ENCODE data around the gene MAGEA3.
"Not testable (repeated sequence)": the region's sequence is repeated elsewhere in the genome, so short reads cannot be mapped to it uniquely, and the experiment has no call there.

The MAGEA3 gene, protein sequence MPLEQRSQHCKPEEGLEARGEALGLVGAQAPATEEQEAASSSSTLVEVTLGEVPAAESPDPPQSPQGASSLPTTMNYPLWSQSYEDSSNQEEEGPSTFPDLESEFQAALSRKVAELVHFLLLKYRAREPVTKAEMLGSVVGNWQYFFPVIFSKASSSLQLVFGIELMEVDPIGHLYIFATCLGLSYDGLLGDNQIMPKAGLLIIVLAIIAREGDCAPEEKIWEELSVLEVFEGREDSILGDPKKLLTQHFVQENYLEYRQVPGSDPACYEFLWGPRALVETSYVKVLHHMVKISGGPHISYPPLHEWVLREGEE

DNA sequence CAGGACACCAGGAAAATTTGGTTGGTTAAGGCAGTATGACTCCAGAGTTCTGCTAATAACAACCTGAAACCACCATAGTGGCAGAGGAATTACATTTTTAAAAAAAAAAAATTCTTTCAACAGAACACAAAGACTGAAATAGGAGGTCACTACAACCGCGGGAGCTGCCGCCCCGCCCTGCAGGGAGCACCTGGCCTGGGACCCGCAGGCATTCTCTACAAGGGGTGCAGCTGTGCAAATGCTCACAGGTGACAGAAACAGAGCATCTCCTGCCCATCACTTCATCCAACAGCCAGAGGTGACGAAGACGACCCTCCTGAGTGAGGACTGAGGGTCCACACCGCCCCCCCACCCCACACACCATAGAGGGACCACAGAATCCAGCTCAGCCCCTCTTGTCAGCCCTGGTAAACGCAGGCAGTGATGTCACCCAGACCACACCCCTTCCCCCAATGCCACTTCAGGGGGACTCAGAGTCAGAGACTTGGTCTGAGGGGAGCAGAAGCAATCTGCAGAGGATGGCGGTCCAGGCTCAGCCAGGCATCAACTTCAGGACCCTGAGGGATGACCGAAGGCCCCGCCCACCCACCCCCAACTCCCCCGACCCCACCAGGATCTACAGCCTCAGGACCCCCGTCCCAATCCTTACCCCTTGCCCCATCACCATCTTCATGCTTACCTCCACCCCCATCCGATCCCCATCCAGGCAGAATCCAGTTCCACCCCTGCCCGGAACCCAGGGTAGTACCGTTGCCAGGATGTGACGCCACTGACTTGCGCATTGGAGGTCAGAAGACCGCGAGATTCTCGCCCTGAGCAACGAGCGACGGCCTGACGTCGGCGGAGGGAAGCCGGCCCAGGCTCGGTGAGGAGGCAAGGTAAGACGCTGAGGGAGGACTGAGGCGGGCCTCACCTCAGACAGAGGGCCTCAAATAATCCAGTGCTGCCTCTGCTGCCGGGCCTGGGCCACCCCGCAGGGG, at the start of gene MAGEA3:
Gene MAGEA3, plus strand, starts transcription at position 843 of the 980 bp plus-strand sequence. CDS start 2,039 bp downstream, outside the sequence.
- not testable (repeated sequence) for DNase-seq

DNA sequence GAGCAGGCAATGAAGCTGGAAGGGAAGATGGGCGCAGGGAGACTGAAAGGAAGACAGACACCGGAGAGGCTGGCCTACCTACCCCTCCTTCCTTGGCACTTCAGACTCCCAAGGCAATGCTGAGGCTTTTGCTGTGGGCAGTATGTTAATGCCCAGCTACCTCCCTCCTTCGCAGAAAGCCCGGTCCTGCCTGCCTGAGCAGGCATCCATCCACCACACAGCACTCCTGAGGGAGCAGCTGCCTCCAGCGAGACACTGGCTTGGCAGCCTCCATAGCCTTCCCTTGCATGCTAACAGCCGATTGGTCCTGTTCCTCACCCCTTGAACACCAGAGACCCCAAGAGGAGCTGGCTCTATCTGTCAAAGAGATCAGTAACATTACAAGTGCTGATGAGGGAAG, 46.5 kb upstream of the MAGEA3 start:
- DNase-seq: no peak

DNA sequence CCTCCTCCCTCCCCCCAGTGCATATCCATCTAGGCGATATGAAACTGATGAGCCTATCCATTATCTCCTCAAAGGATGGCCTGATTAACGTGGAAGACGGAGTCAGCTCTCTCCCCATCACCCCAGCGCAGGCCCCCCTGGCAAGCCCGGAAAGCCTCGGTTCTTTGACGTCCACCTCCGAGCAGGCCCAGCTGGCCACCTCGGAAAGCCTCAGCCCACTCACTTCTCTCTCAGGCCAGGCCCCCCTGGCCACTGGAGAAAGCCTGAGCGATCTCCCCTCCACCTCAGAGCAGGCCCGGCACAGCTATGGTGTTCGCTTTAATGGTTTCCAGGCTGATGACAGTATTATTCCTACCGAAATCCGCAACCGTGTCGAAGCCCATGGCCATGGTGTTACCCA, 46.1 kb upstream of the MAGEA3 start:
- no peak for DNase-seq

DNA sequence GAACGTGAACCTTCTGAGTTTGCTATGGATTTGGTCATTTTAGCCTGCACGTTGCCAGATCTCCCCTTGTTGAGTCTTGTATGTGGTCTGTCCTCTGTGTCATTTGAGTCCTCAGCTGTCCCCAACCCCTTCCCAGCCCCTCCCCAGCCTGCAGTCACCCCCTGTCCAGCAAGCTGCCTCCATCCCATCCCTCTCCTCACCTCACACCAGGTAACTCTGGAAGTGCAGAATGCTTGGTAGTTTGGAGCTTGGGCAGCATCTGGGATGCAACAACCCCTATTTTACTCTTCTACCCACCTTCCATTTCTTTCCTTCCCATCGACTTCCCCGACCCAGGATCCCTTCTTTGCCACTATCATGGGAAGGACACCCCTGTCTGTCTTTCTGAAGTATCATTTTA, 42.5 kb upstream of the MAGEA3 start:
- DNase-seq: no peak

DNA sequence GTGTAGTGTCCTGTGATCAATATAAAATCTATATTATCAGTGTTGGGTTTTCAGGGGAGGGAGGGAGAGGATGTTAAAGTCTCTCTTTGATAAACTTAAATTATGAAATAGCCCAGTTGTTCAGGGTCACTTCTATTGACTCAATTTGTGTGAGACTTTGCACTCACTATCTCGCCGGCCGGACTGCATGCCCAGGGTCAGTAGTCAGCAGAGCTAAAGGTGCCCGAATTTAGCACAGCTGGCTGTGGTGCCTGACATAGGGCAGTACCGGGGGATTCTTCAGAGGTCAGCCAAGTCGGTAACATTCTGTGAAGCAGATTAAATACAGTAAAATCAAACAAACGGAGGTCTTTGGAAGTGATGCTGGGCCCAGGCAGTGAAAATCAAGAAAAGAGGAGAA, 41.7 kb upstream of the MAGEA3 start:
- no peak for DNase-seq

DNA sequence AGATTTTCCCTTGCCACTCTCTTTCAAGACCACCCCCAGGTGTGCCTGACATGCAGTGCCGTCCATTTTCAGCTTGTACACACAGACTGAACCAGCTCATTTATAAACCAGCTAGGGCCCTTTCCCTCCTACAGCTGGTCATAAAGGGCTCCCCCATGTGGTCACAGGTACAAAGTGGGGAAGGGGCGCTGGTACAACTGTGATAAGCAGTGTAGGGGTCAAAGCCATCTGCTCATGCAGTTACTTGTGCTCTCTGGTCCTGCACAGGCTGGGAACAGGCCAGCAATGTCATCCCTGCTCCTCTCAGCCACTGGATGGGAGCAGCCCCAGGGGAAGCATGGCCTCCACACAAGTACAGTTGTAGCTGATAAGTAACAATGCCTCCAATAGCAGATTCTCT, 40.3 kb upstream of the MAGEA3 start:
- no peak for DNase-seq

DNA sequence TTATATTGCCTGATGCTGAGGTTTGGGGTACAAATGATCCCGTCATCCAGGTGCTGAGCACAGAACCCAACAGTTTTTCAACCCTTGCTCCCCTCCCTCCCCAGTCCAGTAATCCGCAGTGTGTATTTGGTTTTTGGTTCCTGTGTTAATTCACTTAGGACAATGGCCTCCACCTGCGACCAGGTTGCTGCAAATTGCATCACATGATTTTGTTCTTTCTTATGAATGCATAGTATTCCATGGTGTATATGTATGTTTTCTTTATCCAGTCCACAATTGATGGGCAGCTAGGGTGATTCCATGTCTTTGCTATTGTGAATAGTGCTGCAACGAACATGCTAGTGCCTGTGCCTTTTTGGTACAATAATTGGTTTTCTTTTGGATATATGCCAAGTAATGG, 35.5 kb upstream of the MAGEA3 start:
- DNase-seq: no peak

DNA sequence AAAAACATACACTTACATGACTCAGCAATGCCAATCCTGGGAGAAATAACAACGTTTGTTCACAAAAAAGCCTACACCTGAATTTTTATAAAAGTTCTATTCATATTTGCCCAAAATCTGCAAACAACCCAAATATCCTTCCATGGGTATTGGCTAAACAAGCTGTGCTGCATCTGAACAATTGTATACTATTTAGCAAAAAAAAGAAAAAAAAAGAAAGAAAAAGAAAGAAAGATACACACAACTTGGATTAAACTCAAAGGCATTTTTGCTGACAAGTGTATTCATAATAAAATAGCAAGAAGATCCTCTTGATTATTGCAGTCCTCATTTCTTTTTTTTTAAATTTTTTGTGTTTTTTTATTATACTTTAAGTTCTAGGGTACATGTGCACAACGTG, 24.5 kb upstream of the MAGEA3 start:
- no peak for DNase-seq

DNA sequence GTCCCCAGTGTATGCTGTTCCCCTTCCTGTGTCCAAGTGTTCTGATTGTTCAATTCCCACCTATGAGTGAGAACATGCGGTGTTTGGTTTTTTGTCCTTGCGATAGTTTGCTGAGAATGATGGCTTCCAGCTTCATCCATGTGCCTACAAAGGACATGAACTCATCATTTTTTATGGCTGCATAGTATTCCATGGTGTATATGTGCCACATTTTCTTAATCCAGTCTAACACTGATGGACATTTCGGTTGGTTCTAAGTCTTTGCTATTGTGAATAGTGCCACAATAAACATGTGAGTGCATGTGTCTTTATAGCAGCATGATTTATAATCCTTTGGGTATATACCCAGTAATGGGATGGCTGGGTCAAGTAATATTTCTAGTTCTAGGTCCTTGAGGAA, 23.9 kb upstream of the MAGEA3 start:
- DNase-seq: not testable (repeated sequence)

DNA sequence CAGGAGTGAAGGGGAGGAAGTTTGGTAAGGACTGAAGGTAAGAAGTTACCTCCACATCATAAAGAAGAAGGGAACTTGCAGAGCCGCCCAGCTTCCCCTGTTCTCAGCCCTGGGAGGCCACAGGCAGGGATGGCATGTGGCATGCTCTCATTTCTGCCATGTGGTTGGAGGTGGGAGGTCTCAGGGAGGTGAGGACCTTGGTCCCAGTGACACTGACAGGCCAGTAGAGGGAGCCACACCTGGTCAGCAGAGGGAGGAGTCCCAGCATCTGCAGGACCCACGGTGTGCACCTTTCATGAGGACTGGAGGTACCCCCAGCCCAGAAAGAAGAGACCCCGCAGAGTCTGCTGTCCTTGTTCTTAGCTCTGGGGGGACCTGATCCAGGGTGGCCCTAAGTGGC, 17.6 kb upstream of the MAGEA3 start:
- DNase-seq: not testable (repeated sequence)

DNA sequence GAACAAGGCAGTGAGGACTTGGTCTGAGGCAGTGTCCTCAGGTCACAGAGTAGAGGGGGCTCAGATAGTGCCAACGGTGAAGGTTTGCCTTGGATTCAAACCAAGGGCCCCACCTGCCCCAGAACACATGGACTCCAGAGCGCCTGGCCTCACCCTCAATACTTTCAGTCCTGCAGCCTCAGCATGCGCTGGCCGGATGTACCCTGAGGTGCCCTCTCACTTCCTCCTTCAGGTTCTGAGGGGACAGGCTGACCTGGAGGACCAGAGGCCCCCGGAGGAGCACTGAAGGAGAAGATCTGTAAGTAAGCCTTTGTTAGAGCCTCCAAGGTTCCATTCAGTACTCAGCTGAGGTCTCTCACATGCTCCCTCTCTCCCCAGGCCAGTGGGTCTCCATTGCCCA, 1.8 kb downstream of the MAGEA3 start:
- DNase-seq: not testable (repeated sequence)

DNA sequence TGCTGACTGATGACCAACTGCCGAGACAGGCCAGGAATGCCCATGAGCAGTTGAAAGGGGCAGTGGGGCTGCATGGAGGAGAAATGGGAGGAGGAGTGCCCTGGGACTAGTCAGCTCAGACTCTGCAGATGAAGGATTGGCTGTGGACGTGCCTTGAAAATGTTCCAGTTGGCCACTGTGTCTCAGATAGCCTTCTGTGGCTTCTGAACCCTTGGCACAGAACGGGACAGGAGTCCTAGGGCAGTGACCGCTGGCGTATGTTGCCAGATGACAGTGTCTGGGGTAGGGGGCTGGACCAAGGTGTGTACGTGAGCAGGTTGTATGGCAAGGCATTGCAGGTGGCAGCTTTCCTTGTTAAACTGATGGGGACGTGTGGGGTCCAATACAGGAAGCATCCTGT, 7.9 kb downstream of the MAGEA3 start:
- DNase-seq: not testable (repeated sequence)

DNA sequence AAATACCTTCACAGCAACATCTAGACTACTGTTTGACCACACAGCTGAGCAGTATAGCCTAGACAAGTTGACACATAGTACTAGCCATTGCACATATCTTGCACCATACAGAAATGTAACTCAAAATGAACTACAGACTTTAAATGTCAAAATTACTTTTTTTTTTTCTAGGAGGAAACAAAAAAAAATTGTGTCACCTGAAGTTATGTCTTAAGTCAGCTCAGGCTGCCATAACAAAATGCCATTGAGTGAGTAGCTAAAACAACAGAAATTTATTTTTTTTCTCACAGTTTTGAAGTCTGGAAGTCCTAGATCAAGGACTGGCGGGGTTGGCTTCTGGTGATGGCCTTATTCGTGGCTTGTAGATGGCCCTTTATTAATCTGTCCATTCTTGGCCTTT, 10.6 kb downstream of the MAGEA3 start, which contains the start of gene CSAG2:
Gene CSAG2, minus strand, starts transcription at position 101 of the 400 bp plus-strand sequence. CDS start 161 bp downstream, outside the sequence.
- DNase-seq: not testable (repeated sequence)

DNA sequence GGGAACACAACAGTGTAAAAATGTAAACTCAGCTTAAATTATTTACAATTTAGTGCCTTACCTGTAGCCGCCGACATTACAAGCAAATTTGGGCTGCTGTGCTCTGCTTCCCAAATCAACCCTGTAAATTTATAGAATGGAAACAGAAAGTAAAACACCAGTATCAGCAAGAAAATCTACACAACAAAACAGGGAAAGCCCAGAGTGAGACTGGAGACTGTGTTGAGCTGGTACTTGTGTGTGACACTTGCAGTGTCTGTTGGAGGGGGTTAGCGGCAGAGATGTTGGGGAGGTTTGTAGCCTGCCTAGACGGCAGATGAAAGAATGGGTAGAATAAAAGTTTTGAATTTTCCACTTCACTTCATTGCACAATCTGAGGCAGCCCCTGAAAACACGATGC, 14.6 kb downstream of the MAGEA3 start:
- not testable (repeated sequence) for DNase-seq

DNA sequence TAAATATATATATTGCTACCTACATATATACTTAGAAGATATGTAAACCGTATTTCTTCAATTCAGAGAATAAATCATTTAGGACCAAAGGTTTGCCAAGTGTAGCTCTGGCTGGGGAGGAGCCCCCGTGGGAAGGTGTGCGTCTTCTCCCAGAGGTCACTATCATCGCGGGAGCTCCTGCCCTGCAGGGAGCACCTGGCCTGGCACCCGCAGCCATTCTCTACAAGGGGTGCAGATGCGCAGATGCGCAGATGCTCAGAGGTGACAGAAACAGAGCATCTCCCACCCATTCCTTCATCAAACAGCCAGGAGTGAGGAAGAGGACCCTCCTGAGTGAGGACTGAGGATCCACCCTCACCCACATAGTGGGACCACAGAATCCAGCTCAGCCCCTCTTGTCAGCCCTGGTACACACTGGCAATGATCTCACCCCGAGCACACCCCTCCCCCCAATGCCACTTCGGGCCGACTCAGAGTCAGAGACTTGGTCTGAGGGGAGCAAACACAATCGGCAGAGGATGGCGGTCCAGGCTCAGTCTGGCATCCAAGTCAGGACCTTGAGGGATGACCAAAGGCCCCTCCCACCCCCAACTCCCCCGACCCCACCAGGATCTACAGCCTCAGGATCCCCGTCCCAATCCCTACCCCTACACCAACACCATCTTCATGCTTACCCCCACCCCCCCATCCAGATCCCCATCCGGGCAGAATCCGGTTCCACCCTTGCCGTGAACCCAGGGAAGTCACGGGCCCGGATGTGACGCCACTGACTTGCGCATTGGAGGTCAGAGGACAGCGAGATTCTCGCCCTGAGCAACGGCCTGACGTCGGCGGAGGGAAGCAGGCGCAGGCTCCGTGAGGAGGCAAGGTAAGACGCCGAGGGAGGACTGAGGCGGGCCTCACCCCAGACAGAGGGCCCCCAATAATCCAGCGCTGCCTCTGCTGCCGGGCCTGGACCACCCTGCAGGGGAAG, 15.5 kb downstream of the MAGEA3 start, which contains the start of gene MAGEA2B:
Gene MAGEA2B, plus strand, starts transcription at position 814 of the 973 bp plus-strand sequence. CDS start 2,479 bp downstream, outside the sequence.
- DNase-seq: not testable (repeated sequence)

DNA sequence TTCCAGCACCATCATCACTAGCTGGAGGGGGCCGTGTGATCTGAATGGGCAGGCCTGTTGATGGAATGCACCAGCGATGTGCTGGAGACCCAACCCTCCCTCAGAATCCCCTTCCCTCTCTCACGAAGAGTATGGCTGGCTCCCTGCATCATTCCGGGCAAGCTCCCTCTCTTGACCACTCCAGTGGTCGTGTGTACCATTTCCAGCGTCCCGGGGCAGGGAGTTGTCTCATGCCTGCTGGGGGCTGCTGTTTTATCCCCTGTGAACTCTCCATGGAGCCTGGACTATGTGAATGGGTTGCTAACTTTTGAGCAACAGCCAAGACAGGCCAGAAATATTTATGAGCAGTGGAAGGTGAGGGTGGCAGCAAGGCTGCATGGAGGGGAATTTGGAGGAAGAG, 26.8 kb downstream of the MAGEA3 start:
- no peak for DNase-seq

DNA sequence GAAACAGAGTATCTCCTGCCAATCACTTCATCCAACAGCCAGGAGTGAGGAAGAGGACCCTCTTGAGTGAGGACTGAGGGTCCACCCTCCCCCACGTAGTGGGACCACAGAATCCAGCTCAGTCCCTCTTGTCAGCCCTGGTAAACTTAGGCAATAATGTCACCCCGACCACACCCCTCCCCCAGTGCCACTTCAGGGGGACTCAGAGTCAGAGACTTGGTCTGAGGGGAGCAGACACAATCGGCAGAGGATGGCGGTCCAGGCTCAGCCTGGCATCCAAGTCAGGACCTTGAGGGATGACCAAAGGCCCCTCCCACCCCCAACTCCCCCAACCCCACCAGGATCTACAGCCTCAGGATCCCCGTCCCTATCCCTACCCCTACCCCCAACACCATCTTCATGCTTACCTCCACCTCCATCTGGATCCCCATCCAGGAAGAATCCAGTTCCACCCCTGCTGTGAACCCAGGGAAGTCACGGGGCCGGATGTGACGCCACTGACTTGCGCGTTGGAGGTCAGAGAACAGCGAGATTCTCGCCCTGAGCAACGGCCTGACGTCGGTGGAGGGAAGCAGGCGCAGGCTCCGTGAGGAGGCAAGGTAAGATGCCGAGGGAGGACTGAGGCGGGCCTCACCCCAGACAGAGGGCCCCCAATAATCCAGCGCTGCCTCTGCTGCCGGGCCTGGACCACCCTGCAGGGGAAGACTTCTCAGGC, 34.8 kb downstream of the MAGEA3 start, which contains the start of the genes CSAG1 and MAGEA12:
Gene CSAG1, minus strand, starts transcription at position 461 of the 715 bp plus-strand sequence. CDS start 1,261 bp downstream, outside the sequence.
Gene MAGEA12, plus strand, starts transcription at position 497 of the 715 bp plus-strand sequence. CDS start 2,405 bp downstream, outside the sequence.
- peak; percentile 91 for DNase-seq

DNA sequence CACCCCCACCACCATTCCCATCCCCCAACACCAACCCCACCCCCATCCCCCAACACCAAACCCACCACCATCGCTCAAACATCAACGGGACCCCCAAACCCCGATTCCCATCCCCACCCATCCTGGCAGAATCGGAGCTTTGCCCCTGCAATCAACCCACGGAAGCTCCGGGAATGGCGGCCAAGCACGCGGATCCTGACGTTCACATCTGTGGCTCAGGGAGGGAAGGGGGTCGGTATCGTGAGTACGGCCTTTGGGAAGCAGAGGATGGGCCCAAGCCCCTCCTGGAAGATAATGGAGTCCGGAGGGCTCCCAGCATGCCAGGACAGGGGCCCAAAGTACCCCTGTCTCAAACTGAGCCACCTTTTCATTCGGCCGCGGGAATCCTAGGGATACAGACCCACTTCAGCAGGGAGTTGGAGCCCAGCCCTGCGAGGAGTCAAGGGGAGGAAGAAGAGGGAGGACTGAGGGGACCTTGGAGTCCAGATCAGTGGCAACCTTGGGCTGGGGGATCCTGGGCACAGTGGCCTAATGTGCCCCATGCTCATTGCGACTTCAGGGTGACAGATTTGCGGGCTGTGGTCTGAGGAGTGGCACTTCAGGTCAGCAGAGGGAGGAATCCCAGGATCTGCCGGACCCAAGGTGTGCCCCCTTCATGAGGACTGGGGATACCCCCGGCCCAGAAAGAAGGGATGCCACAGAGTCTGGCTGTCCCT, 35.7 kb downstream of the MAGEA3 start:
- not testable (repeated sequence) for DNase-seq

DNA sequence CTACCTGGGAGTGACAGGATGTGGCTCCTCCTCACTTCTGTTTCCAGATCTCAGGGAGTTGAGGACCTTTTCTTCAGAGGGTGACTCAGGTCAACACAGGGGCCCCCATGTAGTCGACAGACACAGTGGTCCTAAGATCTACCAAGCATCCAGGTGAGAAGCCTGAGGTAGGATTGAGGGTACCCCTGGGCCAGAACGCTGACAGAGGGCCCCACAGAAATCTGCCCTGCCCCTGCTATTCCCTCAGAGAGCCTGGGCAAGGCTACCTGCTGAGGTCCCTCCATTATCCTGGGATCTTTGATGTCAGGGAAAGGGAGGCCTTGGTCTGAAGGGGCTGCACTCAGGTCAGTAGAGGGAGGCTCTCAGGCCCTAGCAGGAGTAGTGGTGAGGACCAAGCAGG, 36.5 kb downstream of the MAGEA3 start:
- DNase-seq: no peak

DNA sequence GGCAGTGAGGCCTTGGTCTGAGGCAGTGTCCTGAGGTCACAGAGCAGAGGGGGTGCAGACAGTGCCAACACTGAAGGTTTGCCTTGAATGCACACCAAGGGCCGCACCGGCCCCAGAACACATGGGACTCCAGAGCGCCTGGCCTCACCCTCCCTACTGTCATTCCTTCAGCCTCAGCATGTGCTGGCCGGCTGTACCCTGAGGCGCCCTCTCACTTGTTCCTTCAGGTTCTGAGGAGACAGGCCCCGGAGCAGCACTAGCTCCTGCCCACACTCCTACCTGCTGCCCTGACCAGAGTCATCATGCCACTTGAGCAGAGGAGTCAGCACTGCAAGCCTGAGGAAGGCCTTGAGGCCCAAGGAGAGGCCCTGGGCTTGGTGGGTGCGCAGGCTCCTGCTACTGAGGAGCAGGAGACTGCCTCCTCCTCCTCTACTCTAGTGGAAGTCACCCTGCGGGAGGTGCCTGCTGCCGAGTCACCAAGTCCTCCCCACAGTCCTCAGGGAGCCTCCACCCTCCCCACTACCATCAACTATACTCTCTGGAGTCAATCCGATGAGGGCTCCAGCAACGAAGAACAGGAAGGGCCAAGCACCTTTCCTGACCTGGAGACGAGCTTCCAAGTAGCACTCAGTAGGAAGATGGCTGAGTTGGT, 37.4 kb downstream of the MAGEA3 start:
- no peak for DNase-seq

All from NCI-H69 (cell line).